Caco-2 (cell line): ENCODE measurements around the gene MESP1. TPM values are rescaled to one million over a fixed set of nuclear protein-coding genes. Genes with fewer than 3 reads are reported as not detected.

Experiments used
- BruUV-seq: library from RNA; stranded (reverse); fragments of 400-500 nt; replicated peaks from 2 replicates; lab custom pipeline; 2021; lab: Mats Ljungman, UMichigan
- CTCF ChIA-PET: fragments of 300-600 bp; sonication (Branson Sonifier 250); formaldehyde crosslinking; loops from one replicate; lab custom pipeline; 2022; ENCODE audit warnings: antibody characterized with exemption; lab: Charles Lee
- POLR2A ChIA-PET: fragments of 300-600 bp; sonication (Branson Sonifier 250); formaldehyde crosslinking; loops from one replicate; lab custom pipeline; 2022; ENCODE audit warnings: antibody characterized with exemption; lab: Charles Lee
- DNase-seq, 2 experiments: peaks; one replicate each; pipeline versions ENCODE4 v3.0.0 to v3.0.0-alpha.2; 2020 to 2022
- H3K27me3 ChIP-seq: replicated peaks from 2 replicates; pipeline ENCODE4 v1.6.0; 2011; ENCODE audit warnings: low read length; ENCODE audit not compliant: control insufficient read depth, insufficient read depth
- H3K36me3 ChIP-seq: 2 replicates; pipeline ENCODE4 v1.5.1; 2011; ENCODE audit warnings: low read length; ENCODE audit not compliant: control insufficient read depth, insufficient read depth
- H3K4me1 ChIP-seq: fragments of 250-450 bp; sonication (Bioruptor Pico); 2 replicates; pipeline ENCODE4 v1.5.1; 2020; ENCODE audit warnings: mild to moderate bottlenecking
- H3K4me3 ChIP-seq: 2 replicates; pipeline ENCODE4 v1.5.1; 2011; ENCODE audit warnings: low read depth, mild to moderate bottlenecking, control low read depth, low read length
- H3K9me3 ChIP-seq: fragments of 250-450 bp; sonication (Bioruptor Pico); 2 replicates; pipeline ENCODE4 v1.5.1; 2020; ENCODE audit warnings: mild to moderate bottlenecking, moderate library complexity
- H3K27ac Mint-ChIP-seq: one replicate; pipeline ENCODE4 v1.8.0; 2022; ENCODE audit warnings: mixed read lengths; ENCODE audit not compliant: unreplicated experiment
- H3K27me3 Mint-ChIP-seq: one replicate; pipeline ENCODE4 v1.8.0; 2022; ENCODE audit warnings: mixed read lengths; ENCODE audit not compliant: insufficient read depth, unreplicated experiment
- H3K36me3 Mint-ChIP-seq: one replicate; pipeline ENCODE4 v1.8.0; 2022; ENCODE audit warnings: mild to moderate bottlenecking, mixed read lengths; ENCODE audit not compliant: insufficient read depth, unreplicated experiment
- H3K4me1 Mint-ChIP-seq: one replicate; pipeline ENCODE4 v1.8.0; 2022; ENCODE audit warnings: low read depth, mixed read lengths; ENCODE audit not compliant: unreplicated experiment
- H3K4me3 Mint-ChIP-seq: one replicate; pipeline ENCODE4 v1.8.0; 2022; ENCODE audit warnings: mild to moderate bottlenecking, moderate library complexity, mixed read lengths; ENCODE audit not compliant: unreplicated experiment
- H3K9me3 Mint-ChIP-seq: one replicate; pipeline ENCODE4 v1.8.0; 2022; ENCODE audit warnings: mixed read lengths; ENCODE audit not compliant: unreplicated experiment
- CTCF ChIP-seq, 2 experiments: fragments of 200-600 bp in 1 of 2; IDR thresholded peaks; 1 replicate in 1 of 2; 2 replicates in 1 of 2; pipeline versions ENCODE4 v1.5.1 to v1.8.0; 2011 to 2022; ENCODE audit warnings: antibody characterized with exemption in 1 of 2, control low read depth in 1 of 2, inconsistent platforms in 1 of 2, low read depth in 1 of 2, low read length in 1 of 2, mild to moderate bottlenecking in 1 of 2, moderate library complexity in 1 of 2; ENCODE audit not compliant: insufficient read depth in 1 of 2, severe bottlenecking in 1 of 2, unreplicated experiment in 1 of 2
- intact Hi-C: fragments of 100-400 bp; cut with micrococcal nuclease; formaldehyde crosslinking; loops from one replicate; pipeline ENCODE4 v1.10.0; 2022; ENCODE audit not compliant: unreplicated experiment
- total RNA-seq: library from RNA; stranded (reverse); gene quantifications from 2 replicates; pipeline ENCODE4 v1.2.3, GENCODE V29; 2022

The MESP1 gene
- total RNA-seq, 1 experiment from 2014 or later: 1.00 TPM

- Histone ChIP-seq H3K4me3 (no peak overlapping the region), H3K36me3 (no peaks in the 10 kb centered on the region), H3K27me3 (no peaks in the 10 kb centered on the region), H3K9me3 (no peaks in the 10 kb centered on the region), H3K4me1 (no peaks in the 10 kb centered on the region; the same call in 1 of the 2 replicates)
- DNase-seq: no peak
- no peak for TF ChIP-seq CTCF (IDR thresholded peaks at IDR 0.05; ENCODE audit: insufficient read depth in 1 of 2, low read depth in 1 of 2, low read length in 1 of 2, severe bottlenecking in 1 of 2, unreplicated experiment in 1 of 2)
- H3K27ac Mint-ChIP-seq: no peak overlapping the region
- H3K36me3 Mint-ChIP-seq: no peaks in the 10 kb centered on the region
- peaks cover 3% of the 10 kb centered on the region for H3K27me3 Mint-ChIP-seq
- H3K9me3 Mint-ChIP-seq: no peaks in the 10 kb centered on the region
- ChIA-PET CTCF (no interaction called here), POLR2A (no interaction called here)
- H3K4me3 Mint-ChIP-seq: no peak overlapping the region
- H3K4me1 Mint-ChIP-seq: no peaks in the 10 kb centered on the region
- BruUV-seq: no TSS peak
- intact Hi-C loops: no loop called here
Measured at GRCh38 chr15:89745131-89745530, 5.9 kb downstream of the MESP1 start.

- Histone ChIP-seq H3K4me1 (no peaks in the 10 kb centered on the region), H3K9me3 (no peaks in the 10 kb centered on the region), H3K36me3 (no peaks in the 10 kb centered on the region), H3K4me3 (no peak overlapping the region), H3K27me3 (no peaks in the 10 kb centered on the region)
- no peaks in the 10 kb centered on the region for H3K4me1 Mint-ChIP-seq
- H3K27me3 Mint-ChIP-seq: peaks cover 3% of the 10 kb centered on the region
- TF ChIP-seq CTCF (IDR thresholded peaks at IDR 0.05; ENCODE audit: insufficient read depth in 1 of 2, low read depth in 1 of 2, low read length in 1 of 2, severe bottlenecking in 1 of 2, unreplicated experiment in 1 of 2): no peak
- no peak overlapping the region for H3K4me3 Mint-ChIP-seq
- H3K27ac Mint-ChIP-seq: no peak overlapping the region
- H3K9me3 Mint-ChIP-seq: no peaks in the 10 kb centered on the region
- ChIA-PET POLR2A (no interaction called here), CTCF (no interaction called here)
- DNase-seq: no peak
- BruUV-seq: no TSS peak
- H3K36me3 Mint-ChIP-seq: no peaks in the 10 kb centered on the region
- intact Hi-C loops: loop anchor here (5.0 kb wide), 1 partner anchor 344 kb away; no protein-coding TSS in a partner anchor
Measured at GRCh38 chr15:89743594-89743993, 7.5 kb downstream of the MESP1 start.

GRCh38 chr15:89743011-89743410 lies 8.0 kb downstream of the MESP1 start:
- CTCF ChIA-PET: interaction anchor here (1.3 kb wide), 1 partner anchor 132 kb away, joined by 3 read pairs; no protein-coding TSS in a partner anchor
- no peaks in the 10 kb centered on the region for H3K9me3 Mint-ChIP-seq
- H3K36me3 ChIP-seq: no peaks in the 10 kb centered on the region
- H3K9me3 ChIP-seq: no peaks in the 10 kb centered on the region
- intact Hi-C loops: loop anchor here (5.0 kb wide), 1 partner anchor 344 kb away; no protein-coding TSS in a partner anchor
- no peak for TF ChIP-seq CTCF (IDR thresholded peaks at IDR 0.05; ENCODE audit: insufficient read depth in 1 of 2, low read depth in 1 of 2, low read length in 1 of 2, severe bottlenecking in 1 of 2, unreplicated experiment in 1 of 2)
- no peaks in the 10 kb centered on the region for H3K4me1 ChIP-seq
- no peak overlapping the region for H3K27ac Mint-ChIP-seq
- no peak for DNase-seq
- peaks cover 3% of the 10 kb centered on the region for H3K27me3 Mint-ChIP-seq
- BruUV-seq: no TSS peak
- H3K4me3 Mint-ChIP-seq: no peak overlapping the region
- H3K27me3 ChIP-seq: no peaks in the 10 kb centered on the region
- H3K4me3 ChIP-seq: no peak overlapping the region
- POLR2A ChIA-PET: no interaction called here
- H3K36me3 Mint-ChIP-seq: no peaks in the 10 kb centered on the region
- H3K4me1 Mint-ChIP-seq: no peaks in the 10 kb centered on the region
